ENCODE results near the gene THY1. TPM values are rescaled to one million over a fixed set of nuclear protein-coding genes. Genes with fewer than 3 reads are reported as not detected.

THY1 gene
- total and polyA plus RNA-seq, 9 of the 15 experiments (the other 6 are each of a cell fraction or from before 2014, with no cell fraction given) = 0.07 to 0.40 (median 0.16) TPM; not detected in 5

- TF ChIP-seq, protein P1, sequence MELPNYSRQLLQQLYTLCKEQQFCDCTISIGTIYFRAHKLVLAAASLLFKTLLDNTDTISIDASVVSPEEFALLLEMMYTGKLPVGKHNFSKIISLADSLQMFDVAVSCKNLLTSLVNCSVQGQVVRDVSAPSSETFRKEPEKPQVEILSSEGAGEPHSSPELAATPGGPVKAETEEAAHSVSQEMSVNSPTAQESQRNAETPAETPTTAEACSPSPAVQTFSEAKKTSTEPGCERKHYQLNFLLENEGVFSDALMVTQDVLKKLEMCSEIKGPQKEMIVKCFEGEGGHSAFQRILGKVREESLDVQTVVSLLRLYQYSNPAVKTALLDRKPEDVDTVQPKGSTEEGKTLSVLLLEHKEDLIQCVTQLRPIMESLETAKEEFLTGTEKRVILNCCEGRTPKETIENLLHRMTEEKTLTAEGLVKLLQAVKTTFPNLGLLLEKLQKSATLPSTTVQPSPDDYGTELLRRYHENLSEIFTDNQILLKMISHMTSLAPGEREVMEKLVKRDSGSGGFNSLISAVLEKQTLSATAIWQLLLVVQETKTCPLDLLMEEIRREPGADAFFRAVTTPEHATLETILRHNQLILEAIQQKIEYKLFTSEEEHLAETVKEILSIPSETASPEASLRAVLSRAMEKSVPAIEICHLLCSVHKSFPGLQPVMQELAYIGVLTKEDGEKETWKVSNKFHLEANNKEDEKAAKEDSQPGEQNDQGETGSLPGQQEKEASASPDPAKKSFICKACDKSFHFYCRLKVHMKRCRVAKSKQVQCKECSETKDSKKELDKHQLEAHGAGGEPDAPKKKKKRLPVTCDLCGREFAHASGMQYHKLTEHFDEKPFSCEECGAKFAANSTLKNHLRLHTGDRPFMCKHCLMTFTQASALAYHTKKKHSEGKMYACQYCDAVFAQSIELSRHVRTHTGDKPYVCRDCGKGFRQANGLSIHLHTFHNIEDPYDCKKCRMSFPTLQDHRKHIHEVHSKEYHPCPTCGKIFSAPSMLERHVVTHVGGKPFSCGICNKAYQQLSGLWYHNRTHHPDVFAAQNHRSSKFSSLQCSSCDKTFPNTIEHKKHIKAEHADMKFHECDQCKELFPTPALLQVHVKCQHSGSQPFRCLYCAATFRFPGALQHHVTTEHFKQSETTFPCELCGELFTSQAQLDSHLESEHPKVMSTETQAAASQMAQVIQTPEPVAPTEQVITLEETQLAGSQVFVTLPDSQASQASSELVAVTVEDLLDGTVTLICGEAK (IDR thresholded peaks at IDR 0.05) = 0 out of 2 replicates have a peak, but pooled peaks have one; percentile 34
- TF ChIP-seq, protein P1 (CRISPR knock-in tag; IDR thresholded peaks at IDR 0.05) = no peak
- TF ChIP-seq E2F8 (IDR thresholded peaks at IDR 0.05; ENCODE audit: low read depth, partially characterized antibody) (peak; percentile 70), GABPB1 (CRISPR knock-in tag; IDR thresholded peaks at IDR 0.05) (no peak; the same call in 1 of the 2 replicates), ZNF134 (CRISPR knock-in tag; conservative IDR thresholded peaks at IDR 0.05) (no peak), BRF1 (IDR thresholded peaks at IDR 0.05; ENCODE audit: borderline replicate concordance, extremely low read depth, insufficient read length) (no peak), DNMT1 (IDR thresholded peaks at IDR 0.05) (no peak), TCF15 (CRISPR knock-in tag; IDR thresholded peaks at IDR 0.05) (no peak), RHOXF2B (CRISPR knock-in tag; conservative IDR thresholded peaks at IDR 0.05) (no peak)
- TF ChIP-seq, protein P2, sequence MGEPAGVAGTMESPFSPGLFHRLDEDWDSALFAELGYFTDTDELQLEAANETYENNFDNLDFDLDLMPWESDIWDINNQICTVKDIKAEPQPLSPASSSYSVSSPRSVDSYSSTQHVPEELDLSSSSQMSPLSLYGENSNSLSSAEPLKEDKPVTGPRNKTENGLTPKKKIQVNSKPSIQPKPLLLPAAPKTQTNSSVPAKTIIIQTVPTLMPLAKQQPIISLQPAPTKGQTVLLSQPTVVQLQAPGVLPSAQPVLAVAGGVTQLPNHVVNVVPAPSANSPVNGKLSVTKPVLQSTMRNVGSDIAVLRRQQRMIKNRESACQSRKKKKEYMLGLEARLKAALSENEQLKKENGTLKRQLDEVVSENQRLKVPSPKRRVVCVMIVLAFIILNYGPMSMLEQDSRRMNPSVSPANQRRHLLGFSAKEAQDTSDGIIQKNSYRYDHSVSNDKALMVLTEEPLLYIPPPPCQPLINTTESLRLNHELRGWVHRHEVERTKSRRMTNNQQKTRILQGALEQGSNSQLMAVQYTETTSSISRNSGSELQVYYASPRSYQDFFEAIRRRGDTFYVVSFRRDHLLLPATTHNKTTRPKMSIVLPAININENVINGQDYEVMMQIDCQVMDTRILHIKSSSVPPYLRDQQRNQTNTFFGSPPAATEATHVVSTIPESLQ (CRISPR knock-in tag; IDR thresholded peaks at IDR 0.05) = no peak
These were observed 41.6 kb downstream of the THY1 start, which contains the start of gene USP2 (continued) for GRCh38 chr11:119381181-119381988.
